CD4-positive, alpha-beta T cell treated with Interleukin-1 beta for 1 hour (primary cell): ENCODE results near the gene FOXD3.

Experiments used
- DNase-seq, 2 donors: peaks; one replicate each; pipeline ENCODE4 v3.0.0-alpha.2; 2020 to 2022

FOXD3 gene

DNA sequence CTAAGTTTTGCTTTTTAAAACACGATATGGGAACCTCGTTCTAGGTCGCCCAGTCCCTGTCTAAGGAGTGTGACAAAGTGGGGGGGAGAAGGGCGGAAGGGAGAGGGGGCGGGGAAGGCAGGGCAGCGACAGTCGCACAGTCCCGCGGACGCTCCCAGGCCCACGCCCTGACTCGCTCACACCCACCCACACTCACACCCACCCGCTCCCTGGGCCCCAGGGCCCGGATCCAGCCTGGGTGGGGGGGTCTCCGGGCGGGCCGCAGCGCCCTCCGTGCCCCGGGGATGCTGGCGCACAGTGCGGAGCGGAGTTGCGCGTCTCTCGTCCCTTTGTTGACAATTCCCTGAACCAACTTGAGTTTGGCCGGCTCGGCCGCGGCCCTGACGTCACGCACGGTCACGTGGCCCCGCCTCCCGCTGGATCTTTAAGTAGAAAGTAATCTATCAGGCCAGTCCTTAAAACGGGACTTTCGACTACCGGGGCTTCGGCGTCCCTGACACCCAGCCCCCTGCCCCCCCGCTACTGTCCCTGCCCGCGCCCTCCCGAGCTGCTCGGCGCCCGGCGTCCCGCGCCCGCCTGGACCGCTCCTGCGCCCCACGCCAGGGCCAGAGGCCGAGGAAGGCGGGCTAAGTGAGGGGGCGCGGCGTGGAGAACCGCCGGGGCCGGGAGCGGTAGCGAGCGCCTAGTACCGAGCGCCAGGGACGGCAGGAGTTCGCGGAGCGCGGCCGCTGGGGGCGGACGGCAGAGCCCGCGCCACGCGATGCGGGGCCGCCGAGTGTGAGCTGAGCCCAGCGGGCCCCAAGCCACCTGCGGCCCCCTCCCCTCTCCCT, at the start of gene FOXD3:
Gene FOXD3 (plus strand): TSS at position 454 of the 830 bp plus-strand sequence. CDS start 492 bp downstream, outside the sequence.
- no peak for DNase-seq

DNA sequence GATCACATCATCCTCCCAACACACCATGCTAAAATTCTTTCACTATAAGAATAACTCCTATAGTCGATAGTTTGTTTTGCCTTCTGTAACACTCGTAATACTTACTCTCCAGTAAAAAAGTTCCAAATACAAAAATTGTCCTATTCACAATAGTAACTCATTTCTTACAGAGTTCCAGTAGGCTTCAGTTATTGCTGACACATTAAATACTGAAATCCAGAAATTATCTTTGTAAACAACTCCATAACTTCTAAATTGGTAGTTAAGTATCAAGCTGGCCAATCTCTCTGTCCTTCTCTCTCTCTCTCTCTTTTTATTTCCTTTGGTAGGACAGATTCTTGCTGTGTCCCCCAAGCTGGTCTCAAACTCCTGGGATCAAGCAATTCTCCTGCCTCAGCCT, 49.6 kb upstream of the FOXD3 start:
- no peak for DNase-seq

DNA sequence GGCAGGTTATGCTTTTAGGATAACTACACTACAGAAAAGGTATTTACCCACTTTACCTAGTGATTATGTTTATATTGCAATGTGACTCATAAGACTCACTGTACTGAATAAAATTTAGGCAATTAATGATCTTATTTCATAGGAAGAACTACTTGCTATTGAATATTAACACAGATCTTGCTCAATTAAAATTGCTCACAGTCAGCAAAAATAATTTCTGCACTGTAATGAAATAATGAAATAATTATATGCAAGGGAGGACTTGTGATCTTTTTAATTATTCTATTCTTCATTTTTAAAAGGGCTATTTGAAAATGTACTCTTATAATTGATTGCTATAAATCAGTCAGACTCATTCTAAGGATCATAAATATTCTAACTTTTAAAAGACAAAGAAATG, 48.0 kb upstream of the FOXD3 start:
- DNase-seq: no peak

DNA sequence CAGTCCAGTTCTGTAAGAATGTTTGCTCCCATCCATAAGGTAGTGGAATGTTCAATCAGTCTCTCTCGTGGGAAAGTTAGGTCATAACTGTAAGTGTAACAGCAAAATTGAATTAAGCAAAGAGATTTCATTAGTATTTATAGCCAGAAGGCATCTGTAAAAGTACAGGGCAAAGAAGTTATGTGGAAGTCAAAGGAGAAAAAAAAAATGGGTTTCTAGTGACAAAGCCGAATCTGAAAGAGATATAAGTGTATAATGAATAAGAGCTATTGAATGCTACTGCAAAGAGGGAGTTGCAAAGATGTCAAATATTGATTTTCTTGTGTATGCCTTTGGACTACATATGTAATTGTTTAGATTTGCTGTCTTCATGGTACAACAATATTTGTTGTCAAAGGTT, 47.4 kb upstream of the FOXD3 start:
- DNase-seq: no peak

DNA sequence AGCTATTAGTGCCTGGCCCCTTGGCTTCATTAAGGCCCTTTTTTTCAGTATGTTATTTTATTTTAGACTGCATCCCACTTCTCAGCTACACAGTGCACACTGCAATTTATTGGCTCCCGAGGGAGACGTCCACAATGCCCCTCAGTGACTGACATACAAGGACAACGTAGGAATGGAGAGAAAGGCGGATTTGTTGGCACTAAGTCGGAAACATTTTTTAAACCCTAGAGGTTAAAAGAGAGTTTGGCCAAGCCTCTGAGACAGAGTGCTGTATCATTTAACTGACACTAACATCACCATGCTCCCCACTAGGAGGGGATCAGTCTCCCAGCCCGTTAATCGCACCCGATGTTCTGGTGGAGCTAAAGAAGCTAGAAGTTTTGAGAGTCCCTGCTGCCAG, 45.7 kb upstream of the FOXD3 start:
- DNase-seq: no peak

DNA sequence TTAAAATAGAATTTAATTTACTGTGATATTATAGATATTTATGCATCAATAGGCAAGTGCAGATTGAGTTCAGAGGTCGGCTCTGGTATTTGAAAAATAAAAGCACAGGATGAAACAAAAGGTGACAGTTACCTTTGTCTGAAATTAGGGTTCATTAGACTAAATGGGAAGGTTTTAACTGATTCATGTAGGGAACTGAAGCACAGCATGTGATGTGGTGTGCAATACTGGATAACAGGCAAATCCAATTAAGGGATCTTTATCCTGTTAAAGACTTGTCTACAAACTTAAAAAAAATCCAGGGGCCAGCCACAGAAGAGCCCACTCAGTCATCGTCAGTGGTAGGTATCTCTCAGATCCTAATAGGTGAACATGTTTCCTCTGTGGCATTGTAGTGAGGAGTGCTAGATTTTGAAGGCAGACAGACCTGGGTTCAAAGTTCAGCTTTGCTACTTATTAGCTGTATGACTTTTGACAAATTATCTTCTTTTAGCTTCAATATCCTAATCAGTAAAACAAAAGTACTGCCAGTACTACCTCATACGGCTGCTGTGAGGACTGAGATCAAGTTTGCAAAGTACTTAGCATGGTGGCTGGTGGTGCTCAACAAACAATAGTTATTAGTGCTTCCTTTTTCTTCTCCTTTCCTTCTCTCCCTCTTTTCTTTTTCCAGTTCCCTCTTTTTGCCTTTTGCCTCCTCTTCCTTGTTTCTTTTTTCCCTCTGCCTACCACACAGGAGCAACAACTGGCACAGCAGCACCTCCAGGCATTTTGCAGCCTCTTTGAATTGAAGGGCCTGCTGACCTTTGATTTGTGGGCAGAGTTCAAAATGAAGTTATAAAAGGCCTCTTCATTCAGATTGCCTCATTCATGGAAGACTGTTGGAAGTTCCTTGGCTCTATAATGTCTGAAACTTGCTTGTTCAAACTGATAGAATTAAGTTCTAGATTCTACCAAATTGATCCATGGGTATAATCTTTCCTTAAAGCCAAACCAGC, 44.9 kb upstream of the FOXD3 start:
- no peak for DNase-seq

DNA sequence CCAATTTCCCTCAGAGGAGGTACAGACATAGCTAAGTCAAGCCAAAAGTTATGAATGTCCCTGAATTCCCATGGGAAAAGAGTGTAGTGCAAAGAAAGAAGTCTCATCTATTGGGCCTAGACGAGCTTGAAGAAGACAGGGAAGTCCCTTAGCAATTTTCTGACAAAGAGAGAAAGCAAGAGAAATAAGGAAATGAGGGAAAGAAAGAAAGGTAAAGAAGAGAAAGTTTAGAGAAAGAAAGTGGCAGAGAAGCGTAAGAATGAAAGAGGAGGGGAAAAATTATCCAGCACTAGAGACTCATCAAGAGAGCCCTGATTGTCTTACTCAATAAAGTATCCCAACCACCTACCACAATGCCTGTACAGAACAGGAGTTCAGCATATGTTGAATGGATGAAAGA, 40.6 kb upstream of the FOXD3 start:
- no peak for DNase-seq

DNA sequence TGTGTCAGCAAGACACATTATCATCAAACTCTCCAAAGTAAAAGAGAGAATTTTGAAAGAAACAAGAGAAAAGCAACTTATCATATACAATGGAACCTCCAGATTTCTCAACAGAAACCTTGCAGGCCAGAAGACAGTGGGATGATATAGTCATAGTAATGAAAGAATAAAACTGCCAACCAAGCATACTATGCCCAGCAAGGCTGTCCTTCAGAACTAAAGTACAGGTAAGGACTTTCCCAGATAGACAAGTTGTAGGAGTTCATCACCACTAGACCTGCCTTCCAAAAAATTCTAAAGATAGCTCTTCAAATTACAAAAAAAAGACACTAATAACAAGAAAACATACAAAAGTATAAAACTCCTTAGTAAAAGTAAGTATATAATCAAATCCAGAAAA, 33.2 kb upstream of the FOXD3 start:
- DNase-seq: no peak

DNA sequence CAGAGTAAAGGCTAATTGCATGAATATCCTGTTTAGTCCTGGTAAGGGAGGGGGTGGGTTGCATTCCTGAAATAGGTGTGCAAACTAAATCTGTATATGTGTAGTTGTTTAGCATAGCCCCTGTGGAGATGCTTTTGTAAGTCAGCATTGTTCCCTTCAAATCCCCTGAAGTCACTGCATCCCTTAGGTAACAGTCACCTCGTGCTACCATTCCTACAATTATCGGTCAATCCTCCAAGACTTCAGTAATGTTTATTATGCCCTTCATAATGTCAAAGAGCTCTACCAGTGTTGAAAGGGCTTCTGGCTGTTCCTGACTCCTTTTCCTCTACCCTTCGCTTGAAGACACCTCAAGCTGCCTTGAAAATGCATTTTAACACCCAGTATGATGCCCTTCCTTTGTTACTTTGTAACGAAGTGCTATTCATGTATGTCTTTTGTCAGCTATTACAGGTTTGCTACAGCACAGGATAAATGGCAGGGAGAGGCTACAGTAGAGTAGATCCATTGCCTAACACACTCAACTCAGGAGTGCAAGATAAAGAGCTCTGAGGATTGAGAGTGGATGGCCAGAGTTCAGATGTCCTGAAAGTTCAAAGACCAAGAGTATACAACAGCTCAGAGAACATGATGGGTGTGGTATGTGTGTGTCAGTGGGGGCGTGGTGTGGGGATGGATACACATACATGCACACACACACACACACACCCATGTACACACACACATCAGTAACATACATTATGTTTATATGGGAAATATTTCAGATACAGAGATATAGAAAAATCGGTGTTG, 27.4 kb upstream of the FOXD3 start:
- no peak for DNase-seq

DNA sequence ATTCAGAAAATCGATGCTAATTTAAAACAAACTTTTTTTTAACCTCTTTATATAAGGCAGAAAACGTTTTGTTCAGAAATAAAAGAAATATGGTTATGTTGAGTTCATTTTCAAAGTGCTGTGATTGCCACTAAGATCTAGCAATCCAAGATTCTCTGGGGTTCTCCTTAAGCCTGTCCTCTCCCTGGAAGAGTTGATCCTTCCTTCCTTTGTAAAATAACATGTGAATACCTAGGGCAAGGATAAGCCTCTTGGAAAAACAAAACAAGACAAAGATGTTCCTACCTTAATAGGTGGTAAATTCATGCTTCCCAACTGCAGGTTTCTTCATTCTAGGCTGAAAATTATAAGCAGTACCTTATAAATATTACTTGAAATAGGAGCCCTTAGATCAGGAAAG, 18.0 kb upstream of the FOXD3 start:
- DNase-seq: no peak

DNA sequence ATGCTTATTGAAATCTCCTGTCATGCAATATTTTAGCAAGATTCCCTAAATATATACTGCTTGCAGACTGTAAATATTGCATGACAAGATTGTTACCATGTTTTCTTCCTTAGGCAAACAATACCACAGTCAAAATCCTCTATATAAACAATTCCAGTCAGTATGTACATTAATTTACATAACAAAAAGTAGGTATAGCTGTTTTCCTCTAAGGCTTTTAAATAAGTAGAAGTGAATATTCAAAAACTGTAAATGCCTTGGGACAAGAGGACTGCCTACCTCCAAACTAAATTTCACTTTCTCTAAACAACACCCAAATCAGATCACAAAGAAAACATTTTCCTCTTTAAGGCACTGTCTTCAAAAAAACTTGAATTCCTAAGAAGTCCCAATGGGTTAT, 17.3 kb upstream of the FOXD3 start:
- no peak for DNase-seq

DNA sequence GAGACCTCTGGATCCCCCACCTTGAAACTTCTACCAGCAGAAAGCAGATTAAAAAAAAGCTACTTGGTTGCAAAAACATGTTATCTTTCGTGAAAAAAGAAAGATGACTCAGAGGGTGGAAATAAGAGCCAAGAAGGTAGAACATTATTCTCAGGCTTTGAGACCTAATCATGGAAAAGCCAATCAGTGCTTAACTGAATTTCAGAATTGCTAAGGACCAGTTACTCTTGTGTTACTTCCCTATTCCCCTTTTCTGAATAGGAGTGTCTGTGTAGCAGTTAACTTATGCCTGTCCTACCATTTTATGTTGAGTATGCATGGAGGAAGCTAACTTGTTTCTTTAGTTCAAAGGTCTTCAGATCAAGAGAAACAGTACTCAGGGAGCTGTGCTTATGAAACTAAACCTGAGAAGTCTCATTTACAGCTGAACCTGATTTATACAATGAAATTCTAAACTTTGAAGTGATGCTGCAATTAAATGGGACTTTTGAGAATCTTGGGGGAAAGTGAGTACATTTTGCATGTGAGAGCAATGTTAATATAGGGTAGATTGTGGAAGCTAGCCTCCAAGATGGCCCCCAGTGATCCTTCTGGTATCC, 15.1 kb upstream of the FOXD3 start:
- DNase-seq: no peak

DNA sequence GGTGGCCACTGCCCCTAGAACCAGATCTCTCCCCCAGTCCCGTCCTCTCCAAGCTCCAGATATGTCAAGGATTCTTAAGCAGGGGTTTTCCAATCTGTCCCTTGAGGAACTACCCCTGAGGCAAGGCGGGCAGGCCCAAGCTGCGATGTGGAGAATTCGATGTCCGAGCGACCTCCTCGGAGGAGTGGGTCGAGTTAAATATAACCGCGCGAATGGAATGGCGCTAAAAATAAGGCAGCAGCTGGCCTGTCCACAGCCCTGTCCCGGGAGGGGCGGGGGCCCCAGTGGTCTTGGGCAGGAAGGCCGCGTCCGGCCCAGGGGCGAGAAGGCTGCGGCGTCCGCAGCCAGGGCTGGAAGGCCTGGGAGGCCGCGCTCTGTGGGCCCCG, 5.8 kb upstream of the FOXD3 start:
- no peak for DNase-seq

DNA sequence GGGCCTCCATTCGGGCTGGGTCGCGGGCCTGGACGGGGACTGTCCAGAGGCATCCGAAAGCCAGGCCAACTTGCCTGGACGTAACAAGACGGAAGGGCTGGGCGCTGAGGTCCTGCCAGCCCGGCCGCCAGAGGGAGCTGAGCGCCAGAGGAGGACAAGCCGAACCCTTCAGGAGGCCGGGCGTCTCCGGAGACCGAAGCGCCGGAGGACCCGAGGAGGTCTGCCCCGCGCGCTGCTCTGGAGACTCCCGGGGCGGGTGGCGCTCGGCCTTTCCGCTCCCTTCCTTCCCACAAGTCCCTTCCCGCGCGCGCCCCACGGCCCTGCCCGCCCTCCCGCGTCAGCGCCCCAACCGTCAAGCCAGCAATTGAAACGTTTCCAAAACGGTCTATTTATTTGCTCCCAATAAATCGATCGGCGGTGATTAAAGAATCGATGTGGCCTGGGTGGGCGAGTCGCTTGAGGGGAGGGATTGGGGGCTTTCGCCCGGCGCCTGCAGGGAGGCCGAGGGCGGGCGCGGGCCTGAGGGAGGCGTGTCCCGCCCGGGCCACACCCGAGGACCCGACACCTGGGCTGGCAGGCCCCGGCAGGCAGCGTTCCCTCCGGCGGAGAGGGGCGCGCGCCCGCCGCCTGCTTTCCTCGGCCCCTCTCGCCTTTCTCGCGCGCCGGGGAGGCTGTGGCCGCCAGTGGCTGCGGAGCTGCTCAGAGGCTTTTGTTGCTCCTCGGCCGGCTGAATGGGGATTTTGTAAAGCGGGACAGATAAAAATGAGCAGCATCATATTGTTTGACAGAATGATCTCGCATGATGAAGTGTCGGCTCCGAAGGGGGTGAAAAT, 5.2 kb upstream of the FOXD3 start:
- peak; percentile 39 to 61 for DNase-seq

DNA sequence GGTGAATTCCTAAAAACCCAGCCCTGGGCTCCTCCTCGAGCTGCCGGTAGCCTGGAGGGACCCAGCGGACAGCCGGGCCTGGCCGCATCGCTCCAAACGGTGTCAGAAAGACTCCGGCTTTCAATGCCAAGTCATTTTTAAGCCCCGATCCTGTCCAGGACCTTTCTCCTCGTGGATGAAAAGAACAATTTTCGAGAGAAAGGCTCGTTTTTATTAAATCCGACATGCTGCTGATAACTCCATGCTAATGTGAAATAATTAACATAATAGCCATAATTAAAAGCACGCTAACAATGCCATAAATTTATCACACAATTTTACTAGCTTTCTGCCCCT, 4.6 kb upstream of the FOXD3 start:
- no peak for DNase-seq

DNA sequence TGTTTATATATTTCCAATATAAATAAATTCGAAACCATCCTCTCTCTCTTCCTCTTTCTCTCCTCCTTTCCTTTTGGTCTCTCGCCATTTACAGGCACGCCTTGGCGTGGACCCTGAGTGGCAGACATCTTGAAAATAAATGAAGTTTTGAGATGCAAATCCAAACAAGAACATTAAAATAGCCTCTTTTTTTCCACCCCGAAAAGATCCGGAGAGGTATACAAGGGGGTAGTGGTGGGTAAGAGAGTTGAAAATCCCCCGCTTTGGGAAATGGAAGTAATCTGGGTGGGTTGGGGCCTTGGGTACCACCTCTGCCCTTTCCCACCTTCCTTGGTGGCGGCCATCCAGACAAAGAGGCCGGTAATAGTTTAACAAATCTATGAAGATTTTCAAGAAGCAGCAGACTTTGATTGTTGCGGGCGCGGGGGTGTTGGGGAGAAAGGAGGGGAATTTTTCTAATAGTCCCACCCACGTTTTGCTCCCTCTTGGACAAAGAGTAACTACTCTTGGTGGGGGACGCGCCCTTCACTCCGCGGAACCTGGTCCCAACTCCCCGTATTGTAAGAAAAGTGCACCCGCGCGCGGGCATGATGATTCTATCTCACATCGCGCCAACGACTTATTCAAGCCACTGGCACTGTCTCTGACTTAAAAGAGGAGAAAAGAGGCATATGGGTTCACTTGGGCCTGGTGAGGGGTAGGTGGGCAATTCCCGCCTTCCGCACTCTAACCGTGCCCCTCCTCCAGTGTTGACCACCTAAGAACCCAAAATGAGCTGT, 4.0 kb upstream of the FOXD3 start:
- no peak for DNase-seq

DNA sequence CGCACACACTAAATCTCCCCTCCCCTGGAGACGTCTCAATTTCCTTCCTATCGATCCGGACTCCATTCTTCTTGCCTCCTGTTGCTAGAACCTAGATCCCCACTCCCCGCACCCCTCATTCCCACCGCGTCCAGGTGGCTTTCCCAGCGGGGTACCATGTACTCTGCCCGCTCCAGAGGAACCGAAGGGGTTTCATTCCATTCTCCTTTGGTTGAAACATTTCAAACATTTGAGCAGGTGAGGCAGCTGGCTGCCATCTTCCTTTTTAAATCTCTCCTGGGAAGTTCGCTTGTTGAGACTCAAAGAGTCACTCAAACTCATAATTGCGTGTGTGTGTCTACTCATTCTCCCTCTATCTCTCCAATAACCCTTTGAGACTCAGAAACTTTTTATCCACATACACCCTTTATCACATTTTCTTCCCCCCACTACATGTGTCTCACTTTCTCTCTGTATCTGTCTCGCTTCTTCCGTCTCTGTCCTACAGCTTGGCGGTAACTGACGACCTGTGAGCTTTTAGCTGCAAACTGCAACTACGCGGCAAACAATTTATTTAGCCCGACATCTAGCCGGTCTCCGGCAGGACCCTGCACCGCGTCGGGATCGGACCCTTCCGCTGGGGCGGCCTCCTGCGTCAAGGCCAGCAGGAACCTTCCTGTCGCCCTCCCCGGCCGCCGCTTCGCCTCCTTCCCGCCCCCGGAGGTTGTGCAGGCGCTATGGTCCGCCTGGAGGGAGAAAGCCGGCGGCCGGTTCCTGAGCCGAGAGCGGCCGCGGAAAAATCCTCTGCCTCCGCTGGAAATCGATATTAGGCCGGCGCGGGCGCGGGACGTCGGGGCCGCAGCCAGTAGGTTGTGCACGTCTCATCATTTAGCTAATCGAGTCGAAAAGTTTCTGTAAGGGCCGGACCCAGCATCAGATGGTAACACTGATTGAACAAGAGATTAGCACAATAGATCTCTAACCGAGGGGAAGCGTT, 3.0 kb upstream of the FOXD3 start:
- DNase-seq: no peak

DNA sequence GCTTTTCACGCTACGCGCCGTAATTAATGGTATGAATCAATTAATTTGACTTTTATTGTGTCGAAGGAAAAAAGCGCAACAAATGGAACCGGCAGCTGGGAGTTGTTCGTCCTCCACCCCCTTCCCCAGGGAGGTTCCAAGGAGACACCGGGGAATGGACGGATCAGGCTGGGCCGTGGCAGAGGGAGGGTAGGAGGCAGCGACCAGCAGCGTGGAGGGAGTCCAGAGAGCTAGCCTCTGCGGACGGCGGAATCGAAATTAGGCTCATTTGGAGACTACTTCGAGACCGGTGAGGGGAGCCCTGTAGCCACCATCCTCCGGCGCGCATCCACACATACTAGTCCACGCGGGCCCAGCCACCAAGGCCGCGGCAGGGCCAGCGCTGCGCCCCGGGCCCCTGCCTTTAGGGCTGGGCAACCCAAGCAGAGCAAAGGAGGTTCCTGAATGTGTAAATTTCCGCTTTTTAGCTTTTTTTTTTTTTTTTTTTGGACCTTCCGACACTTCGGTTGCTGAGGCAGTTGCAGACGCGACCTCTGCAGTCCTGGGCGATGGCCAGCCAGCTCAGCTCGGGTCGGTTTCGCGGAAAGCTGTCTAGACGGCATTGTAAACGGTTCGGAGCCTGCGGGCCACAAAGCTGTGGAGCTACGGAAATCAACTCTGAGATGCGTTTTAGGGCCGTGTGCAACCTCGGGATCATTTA, 2.2 kb upstream of the FOXD3 start:
- no peak for DNase-seq
